ENCODE data around the gene LRRC8D.

The LRRC8D gene

DNA sequence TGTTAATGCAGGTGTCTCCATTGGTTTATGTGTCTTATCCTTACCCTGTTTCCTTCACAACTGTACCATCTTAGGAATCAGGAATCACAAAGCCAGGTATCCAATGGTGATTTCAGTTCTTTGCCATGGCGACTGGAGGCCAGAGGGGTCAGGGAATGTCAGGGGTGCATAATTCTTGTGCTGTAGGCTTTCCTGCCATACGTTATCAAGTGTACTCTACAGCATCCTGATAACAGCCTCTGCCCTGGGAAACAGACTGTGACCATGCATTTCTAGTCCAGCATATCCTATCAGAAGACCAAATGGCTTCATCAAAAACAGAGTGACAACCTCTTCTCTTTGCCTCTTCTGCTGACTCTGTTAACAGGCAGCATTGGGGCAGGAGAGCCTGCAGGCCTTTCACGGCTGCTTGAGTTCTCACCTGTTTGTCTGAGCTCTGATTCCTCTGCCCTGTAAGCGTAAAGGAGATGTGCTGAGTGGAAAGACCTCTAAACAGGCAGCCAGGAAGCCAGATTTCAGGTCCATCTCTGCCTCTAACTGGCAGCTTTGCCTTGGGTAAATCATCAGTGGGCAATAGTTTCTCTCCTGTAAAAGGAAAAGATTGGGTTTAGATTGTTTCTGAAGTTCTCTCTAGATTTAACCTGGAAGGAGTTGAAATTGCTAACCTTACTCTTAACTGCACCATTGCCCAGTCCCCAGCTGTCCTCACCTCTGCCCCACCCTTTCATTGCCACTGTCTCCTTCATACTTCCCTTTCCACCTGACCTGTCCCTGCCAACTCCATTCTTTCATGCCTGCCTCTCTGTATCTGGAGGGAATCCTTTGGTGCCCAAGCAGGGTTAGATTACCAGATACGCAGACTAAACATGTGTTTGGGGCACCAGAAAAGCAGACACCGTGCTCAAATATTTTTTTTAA, 80.2 kb downstream of the LRRC8D start:
- Histone ChIP-seq H3K27ac (ENCODE audit: low read length) (no peak overlapping the region), H3K4me3 (ENCODE audit: low read depth in 1 of 2, low read length in 2 of 2) (no peak overlapping the region), H3K36me3 (ENCODE audit: control insufficient read depth in 1 of 2, insufficient read depth in 2 of 2, low read length in 2 of 2) (no peaks in the 10 kb centered on the region), H3K4me1 (ENCODE audit: control insufficient read depth in 1 of 2, insufficient read depth in 2 of 2, low read length in 2 of 2) (no peaks in the 10 kb centered on the region), H3K9me3 (ENCODE audit: control insufficient read depth in 1 of 2, low read length in 2 of 2) (no peaks in the 10 kb centered on the region), H3K27me3 (ENCODE audit: low read depth, low read length) (no peaks in the 10 kb centered on the region)

DNA sequence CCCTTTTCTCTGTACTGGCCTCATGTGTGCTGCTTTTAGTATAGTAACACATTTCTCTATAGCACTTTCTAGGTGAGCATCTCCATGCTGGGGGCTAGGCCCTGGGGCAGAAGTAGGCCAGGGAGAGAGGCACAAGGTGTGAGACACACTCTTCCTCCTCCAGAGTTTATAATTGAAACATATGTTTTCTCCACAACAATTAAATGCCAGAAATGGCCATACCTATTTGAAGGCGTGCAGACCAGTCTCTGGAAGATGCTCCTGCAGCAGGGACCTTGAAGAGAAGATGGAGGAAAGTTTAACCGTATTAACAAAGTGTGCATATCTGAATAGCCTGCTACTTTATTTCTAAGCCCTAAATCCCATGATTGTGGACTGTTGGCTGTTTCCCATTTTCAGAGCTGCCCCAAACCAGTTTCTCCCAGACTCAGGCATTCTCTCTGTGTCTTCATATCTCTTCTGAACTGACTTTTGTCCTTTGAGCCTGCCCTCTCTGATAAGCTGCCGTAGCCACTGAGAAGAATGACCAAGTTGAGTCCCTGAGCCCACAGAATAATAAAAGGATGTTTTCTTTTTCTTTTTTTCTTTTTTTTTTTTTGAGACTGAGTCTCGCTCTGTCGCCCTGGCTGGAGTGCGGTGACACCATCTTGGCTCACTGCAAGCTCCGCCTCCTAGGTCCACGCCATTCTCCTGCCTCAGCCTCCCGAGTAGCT, 81.3 kb downstream of the LRRC8D start:
- Histone ChIP-seq H3K27me3 (ENCODE audit: low read depth, low read length) (no peaks in the 10 kb centered on the region), H3K4me1 (ENCODE audit: control insufficient read depth in 1 of 2, insufficient read depth in 2 of 2, low read length in 2 of 2) (peaks cover 5 to 6% of the 10 kb centered on the region in 2 donors), H3K36me3 (ENCODE audit: control insufficient read depth in 1 of 2, insufficient read depth in 2 of 2, low read length in 2 of 2) (no peaks in the 10 kb centered on the region), H3K4me3 (ENCODE audit: low read depth in 1 of 2, low read length in 2 of 2) (no peak overlapping the region), H3K27ac (ENCODE audit: low read length) (no peak overlapping the region), H3K9me3 (ENCODE audit: control insufficient read depth in 1 of 2, low read length in 2 of 2) (no peaks in the 10 kb centered on the region)

DNA sequence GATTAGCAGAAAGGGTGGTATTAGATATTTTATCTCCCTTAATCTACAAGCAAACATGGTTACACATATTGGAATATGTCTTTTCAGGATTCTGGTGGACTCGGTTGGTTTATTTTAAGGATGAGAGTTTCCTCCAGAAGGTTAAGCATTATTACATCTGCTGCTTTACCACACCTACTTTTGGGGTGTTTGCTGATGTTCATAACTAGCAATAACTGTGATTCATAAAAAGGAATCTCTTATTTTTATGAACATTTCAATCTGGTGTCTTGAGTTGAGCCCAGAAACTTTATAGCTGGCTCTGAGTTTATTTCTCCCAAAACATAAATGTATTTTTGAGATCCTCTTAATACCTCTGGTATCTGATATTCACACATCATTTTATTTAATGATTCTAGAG, 82.7 kb downstream of the LRRC8D start:
- Histone ChIP-seq H3K4me3 (ENCODE audit: low read depth in 1 of 2, low read length in 2 of 2) (no peak overlapping the region), H3K9me3 (ENCODE audit: control insufficient read depth in 1 of 2, low read length in 2 of 2) (no peaks in the 10 kb centered on the region), H3K36me3 (ENCODE audit: control insufficient read depth in 1 of 2, insufficient read depth in 2 of 2, low read length in 2 of 2) (no peaks in the 10 kb centered on the region), H3K27me3 (ENCODE audit: low read depth, low read length) (no peaks in the 10 kb centered on the region), H3K27ac (ENCODE audit: low read length) (no peak overlapping the region), H3K4me1 (ENCODE audit: control insufficient read depth in 1 of 2, insufficient read depth in 2 of 2, low read length in 2 of 2) (peaks cover 5 to 6% of the 10 kb centered on the region in 2 donors)

DNA sequence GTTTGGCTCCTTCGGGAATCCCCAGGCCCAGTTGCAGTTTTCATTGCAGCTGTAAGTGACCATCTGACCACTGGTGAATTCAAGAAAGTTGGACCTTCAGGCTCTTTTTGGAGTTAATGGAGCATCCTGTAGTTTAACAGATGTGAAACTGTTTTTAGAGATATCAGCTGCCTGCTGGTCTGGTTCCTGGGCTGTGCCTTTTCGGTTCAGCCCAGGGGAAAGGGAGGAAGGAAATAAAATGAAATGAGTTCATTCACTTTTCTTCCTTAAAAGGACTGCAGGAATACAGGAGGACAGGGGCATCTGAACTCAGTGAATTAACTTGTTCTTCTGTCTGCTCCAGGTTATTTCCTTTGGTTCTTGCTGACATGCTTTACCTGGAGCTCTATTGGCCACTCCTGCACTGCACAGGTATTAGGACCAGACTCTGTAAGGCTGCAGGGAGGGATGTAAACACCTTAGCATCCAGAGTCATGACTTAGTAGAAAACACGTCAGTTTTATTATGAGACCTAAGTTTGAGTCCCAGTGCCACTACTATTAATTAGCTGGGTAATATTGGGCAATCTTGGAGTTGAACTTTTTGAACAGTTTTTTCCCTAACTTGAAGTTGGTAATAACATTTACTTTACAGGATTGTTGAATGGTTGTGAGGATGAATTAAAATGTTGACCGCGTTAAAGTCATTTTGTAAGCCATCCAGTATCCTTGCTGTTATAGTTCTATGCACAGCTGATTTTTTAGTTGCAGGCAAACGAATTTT, 83.6 kb downstream of the LRRC8D start:
- Histone ChIP-seq H3K36me3 (ENCODE audit: control insufficient read depth in 1 of 2, insufficient read depth in 2 of 2, low read length in 2 of 2) (no peaks in the 10 kb centered on the region), H3K27ac (ENCODE audit: low read length) (no peak overlapping the region), H3K4me1 (ENCODE audit: control insufficient read depth in 1 of 2, insufficient read depth in 2 of 2, low read length in 2 of 2) (peaks cover 5 to 6% of the 10 kb centered on the region in 2 donors), H3K9me3 (ENCODE audit: control insufficient read depth in 1 of 2, low read length in 2 of 2) (no peaks in the 10 kb centered on the region), H3K4me3 (ENCODE audit: low read depth in 1 of 2, low read length in 2 of 2) (no peak overlapping the region), H3K27me3 (ENCODE audit: low read depth, low read length) (no peaks in the 10 kb centered on the region)

DNA sequence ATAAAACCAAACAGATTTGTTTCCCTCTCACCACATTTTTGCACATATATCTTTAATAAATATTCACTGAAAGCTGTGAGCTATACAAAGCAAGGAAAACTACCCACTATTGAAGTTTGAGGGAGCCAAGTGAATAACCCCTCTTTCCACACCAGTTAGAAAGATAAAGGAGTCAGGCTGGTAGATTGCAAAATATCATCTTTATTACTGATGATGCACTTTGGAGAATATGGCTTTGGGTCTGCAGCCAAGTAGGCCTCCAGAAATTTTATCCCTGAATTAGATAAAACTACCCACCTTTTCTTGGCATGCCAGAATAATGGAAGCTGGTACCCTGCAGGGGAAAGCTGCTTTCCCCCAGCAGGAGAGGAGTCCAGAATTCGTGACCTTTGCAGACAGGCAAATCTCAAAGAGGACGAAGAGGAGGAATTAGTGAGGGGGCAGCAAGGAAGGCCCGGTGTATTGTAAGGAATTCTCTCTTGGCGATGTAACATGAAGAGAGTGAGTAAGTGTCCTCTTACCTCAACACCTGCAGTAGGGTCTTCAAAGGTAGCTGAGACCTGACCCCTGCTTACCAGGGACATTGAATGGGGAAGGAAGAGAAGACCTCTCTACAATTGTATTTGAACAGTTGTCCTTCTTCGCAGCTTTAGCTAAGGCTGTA, 84.7 kb downstream of the LRRC8D start:
- no peaks in the 10 kb centered on the region for H3K36me3 ChIP-seq (ENCODE audit: control insufficient read depth in 1 of 2, insufficient read depth in 2 of 2, low read length in 2 of 2)
- H3K9me3 ChIP-seq (ENCODE audit: control insufficient read depth in 1 of 2, low read length in 2 of 2) = no peaks in the 10 kb centered on the region
- no peak overlapping the region for H3K27ac ChIP-seq (ENCODE audit: low read length)
- H3K4me3 ChIP-seq (ENCODE audit: low read depth in 1 of 2, low read length in 2 of 2) = no peak overlapping the region
- peaks cover 5 to 6% of the 10 kb centered on the region in 2 donors for H3K4me1 ChIP-seq (ENCODE audit: control insufficient read depth in 1 of 2, insufficient read depth in 2 of 2, low read length in 2 of 2)
- no peaks in the 10 kb centered on the region for H3K27me3 ChIP-seq (ENCODE audit: low read depth, low read length)

DNA sequence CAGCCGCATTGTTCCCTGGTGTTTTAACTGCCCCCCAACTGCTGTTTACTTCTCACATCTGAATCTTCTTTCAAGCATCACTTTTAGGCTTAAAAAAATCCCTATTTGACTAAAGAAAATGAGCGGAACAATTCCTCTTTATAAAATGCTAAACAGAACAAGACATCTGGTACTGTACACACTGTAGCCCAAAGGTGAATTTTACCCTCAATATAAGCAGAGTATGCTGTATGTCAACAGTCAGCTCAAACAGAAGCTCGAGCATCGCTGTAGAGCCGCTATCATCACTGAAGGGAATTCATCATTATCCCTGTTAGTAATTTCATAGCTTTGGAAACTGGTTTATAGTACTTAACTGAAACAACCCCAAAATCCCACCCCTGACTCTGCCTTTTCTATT, 85.3 kb downstream of the LRRC8D start:
- peak overlapping the region; percentile 34 for H3K27ac ChIP-seq (ENCODE audit: low read length)
- H3K4me3 ChIP-seq (ENCODE audit: low read depth in 1 of 2, low read length in 2 of 2) = no peak overlapping the region
- H3K36me3 ChIP-seq (ENCODE audit: control insufficient read depth in 1 of 2, insufficient read depth in 2 of 2, low read length in 2 of 2) = no peaks in the 10 kb centered on the region
- no peaks in the 10 kb centered on the region for H3K9me3 ChIP-seq (ENCODE audit: control insufficient read depth in 1 of 2, low read length in 2 of 2)
- no peaks in the 10 kb centered on the region for H3K27me3 ChIP-seq (ENCODE audit: low read depth, low read length)
- peaks cover 5 to 6% of the 10 kb centered on the region in 2 donors for H3K4me1 ChIP-seq (ENCODE audit: control insufficient read depth in 1 of 2, insufficient read depth in 2 of 2, low read length in 2 of 2)

DNA sequence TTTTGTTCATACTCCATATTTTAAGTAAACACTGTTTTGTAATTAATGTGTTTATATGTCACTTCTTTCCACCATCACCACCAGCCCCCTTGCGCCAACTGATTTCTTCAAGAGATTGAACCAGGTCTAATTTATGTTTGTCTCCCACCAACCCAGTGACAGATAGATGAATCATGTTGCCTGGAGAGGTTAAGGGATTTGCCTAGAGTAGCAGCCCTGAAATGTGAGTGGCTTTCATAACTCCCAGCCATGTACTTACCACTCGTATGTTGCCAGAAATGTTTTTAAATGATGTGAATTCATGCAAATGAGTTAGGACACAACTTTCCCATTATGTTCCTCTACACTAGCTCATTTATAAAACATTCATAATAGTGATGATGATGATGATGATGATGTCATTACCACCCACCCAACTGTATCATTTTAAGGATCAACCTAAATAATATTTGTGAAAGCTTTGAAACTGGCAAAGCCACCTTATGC, 86.9 kb downstream of the LRRC8D start:
- Histone ChIP-seq H3K36me3 (ENCODE audit: control insufficient read depth in 1 of 2, insufficient read depth in 2 of 2, low read length in 2 of 2) (no peaks in the 10 kb centered on the region), H3K9me3 (ENCODE audit: control insufficient read depth in 1 of 2, low read length in 2 of 2) (no peaks in the 10 kb centered on the region), H3K27ac (ENCODE audit: low read length) (no peak overlapping the region), H3K4me1 (ENCODE audit: control insufficient read depth in 1 of 2, insufficient read depth in 2 of 2, low read length in 2 of 2) (peaks cover 5 to 6% of the 10 kb centered on the region in 2 donors), H3K4me3 (ENCODE audit: low read depth in 1 of 2, low read length in 2 of 2) (no peak overlapping the region), H3K27me3 (ENCODE audit: low read depth, low read length) (no peaks in the 10 kb centered on the region)

DNA sequence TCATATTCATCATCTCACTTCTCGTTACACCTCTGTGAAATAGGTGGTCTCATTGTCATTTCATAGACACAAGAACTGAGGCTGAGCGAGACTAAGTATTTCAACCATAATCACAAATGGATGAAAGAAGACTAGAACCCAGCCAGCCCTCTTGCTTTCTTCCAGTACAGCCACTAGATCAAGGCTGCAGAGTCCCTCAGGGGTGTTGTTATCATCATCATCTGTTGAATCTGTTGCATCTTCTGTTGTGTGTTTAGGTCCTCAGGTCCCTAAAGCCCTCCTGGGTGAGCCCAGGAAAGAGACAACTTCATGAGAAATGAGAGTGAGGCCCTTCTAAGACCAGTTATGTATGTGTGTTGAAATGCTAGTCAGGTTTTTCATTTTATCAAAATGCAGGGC, 87.4 kb downstream of the LRRC8D start:
- Histone ChIP-seq H3K4me3 (ENCODE audit: low read depth in 1 of 2, low read length in 2 of 2) (no peak overlapping the region), H3K36me3 (ENCODE audit: control insufficient read depth in 1 of 2, insufficient read depth in 2 of 2, low read length in 2 of 2) (no peaks in the 10 kb centered on the region), H3K27me3 (ENCODE audit: low read depth, low read length) (no peaks in the 10 kb centered on the region), H3K9me3 (ENCODE audit: control insufficient read depth in 1 of 2, low read length in 2 of 2) (no peaks in the 10 kb centered on the region), H3K4me1 (ENCODE audit: control insufficient read depth in 1 of 2, insufficient read depth in 2 of 2, low read length in 2 of 2) (peaks cover 5 to 6% of the 10 kb centered on the region in 2 donors), H3K27ac (ENCODE audit: low read length) (no peak overlapping the region)

DNA sequence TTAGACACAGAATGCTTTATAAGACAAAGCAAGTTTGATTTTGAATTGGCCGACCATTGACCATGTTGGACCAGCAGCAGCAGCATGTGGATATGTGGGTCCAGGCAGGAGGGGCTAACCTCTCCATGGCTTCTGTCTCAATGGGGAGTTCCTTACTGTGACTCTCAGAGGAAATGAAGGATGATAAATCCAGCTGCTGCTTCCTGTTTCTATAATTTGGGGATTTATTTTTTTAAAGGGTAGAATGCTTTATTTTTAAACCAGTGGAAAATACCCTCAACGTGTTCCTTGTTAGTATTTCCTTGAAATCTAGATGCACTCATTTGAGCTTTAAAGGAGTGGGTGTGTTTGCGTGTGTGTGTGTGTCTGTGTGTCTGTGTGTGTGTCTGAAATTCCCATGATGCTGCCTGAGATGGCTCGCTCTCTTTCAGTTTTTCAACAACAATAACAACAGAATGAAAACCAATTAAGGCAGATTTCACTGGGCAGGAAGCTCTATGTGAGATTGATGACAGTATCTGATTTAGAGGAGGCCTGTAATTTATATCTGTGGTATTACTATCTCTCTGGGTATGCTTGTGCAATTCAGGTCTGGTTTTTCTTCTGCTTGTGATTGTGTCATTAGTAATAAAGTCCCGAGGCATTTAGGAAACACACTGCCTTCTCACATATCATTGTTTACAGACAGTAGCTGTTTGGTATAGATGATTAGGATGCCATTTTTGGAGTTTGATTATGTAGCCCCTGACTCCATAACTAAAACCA, 88.0 kb downstream of the LRRC8D start:
- H3K36me3 ChIP-seq (ENCODE audit: control insufficient read depth in 1 of 2, insufficient read depth in 2 of 2, low read length in 2 of 2) = no peaks in the 10 kb centered on the region
- H3K4me3 ChIP-seq (ENCODE audit: low read depth in 1 of 2, low read length in 2 of 2) = no peak overlapping the region
- H3K27me3 ChIP-seq (ENCODE audit: low read depth, low read length) = no peaks in the 10 kb centered on the region
- no peak overlapping the region for H3K27ac ChIP-seq (ENCODE audit: low read length)
- peaks cover 5 to 6% of the 10 kb centered on the region in 2 donors for H3K4me1 ChIP-seq (ENCODE audit: control insufficient read depth in 1 of 2, insufficient read depth in 2 of 2, low read length in 2 of 2)
- no peaks in the 10 kb centered on the region for H3K9me3 ChIP-seq (ENCODE audit: control insufficient read depth in 1 of 2, low read length in 2 of 2)

DNA sequence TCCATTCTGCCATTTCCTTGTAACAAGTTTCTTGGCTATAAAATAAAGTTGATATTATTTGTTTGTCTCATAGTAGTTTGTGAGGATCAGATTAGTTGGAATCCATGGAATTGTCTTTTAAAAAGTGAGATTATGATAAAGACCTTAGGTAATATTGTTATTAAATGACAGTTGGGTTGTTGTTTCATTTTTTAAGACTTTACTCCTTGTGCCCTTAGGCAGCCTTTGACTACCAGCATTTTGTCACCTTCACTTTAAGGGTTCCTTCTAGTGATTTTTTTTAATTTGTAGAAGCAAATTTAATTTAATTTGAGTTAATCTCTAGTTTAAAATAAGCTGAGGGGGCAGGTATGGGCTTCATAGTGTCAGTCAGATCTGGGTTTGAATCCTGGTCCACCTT, 89.4 kb downstream of the LRRC8D start:
- H3K4me3 ChIP-seq (ENCODE audit: low read depth in 1 of 2, low read length in 2 of 2) = no peak overlapping the region
- H3K36me3 ChIP-seq (ENCODE audit: control insufficient read depth in 1 of 2, insufficient read depth in 2 of 2, low read length in 2 of 2) = no peaks in the 10 kb centered on the region
- H3K4me1 ChIP-seq (ENCODE audit: control insufficient read depth in 1 of 2, insufficient read depth in 2 of 2, low read length in 2 of 2) = peaks cover 5 to 6% of the 10 kb centered on the region in 2 donors
- H3K27me3 ChIP-seq (ENCODE audit: low read depth, low read length) = no peaks in the 10 kb centered on the region
- H3K27ac ChIP-seq (ENCODE audit: low read length) = no peak overlapping the region
- H3K9me3 ChIP-seq (ENCODE audit: control insufficient read depth in 1 of 2, low read length in 2 of 2) = no peaks in the 10 kb centered on the region
